Stimulated activated CD4-positive, alpha-beta T cell treated with anti-CD3 and anti-CD28 coated beads, TNF-alpha, amount 100 ng/mL, for 4 hours (primary cell): ENCODE data around the gene ZNF19.
"Not testable (repeated sequence)": the region's sequence is repeated elsewhere in the genome, so short reads cannot be mapped to it uniquely, and the experiment has no call there.

Experiments
- DNase-seq, 3 experiments: peaks; one replicate each; pipeline ENCODE4 v3.0.0-alpha.2; 2020; ENCODE audit warnings: low read depth in 3 of 3

ZNF19 gene

DNA sequence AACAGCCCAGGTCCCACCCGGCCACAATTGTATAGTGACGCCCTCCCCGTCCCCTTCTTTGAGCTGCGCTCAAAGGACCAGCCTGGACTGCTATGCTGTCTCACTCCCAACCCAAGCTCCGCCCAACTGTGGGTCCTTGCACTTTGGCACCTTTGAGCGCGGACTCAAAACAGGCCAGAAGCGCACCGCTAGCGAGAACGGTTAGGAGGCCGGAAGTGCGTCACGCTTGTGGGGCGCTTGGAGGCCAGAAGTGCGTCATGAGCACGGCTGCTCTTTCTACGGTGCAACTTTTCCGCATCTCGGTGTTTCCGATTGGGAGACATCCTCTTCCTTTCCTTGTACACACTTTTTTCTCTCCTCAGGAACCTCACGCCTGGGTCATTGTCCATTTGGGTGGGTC, at the start of gene ZNF19:
ZNF19 (minus strand) TSS at position 203 of the 400 bp plus-strand sequence. CDS start 7,210 bp downstream, outside the sequence.
- no peak for DNase-seq

DNA sequence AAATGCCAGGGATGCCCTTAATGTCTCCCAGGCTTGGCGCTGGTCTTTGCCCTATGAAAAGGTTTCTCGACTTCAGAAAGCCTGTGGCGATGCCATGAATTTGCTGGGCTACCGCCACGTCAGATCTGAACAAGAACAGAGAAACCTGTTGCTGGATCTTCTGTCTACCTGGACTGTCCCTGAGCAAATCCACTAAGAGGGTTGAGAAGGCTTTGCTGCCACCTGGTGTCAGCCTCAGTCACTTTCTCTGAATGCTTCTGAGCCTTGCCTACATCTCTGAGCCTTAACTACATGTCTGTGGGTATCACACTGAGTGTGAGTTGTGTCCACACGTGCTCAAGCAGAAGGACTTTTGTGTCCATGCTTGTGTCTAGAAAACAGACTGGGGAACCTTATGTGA, 48.5 kb upstream of the ZNF19 start:
- DNase-seq = no peak

DNA sequence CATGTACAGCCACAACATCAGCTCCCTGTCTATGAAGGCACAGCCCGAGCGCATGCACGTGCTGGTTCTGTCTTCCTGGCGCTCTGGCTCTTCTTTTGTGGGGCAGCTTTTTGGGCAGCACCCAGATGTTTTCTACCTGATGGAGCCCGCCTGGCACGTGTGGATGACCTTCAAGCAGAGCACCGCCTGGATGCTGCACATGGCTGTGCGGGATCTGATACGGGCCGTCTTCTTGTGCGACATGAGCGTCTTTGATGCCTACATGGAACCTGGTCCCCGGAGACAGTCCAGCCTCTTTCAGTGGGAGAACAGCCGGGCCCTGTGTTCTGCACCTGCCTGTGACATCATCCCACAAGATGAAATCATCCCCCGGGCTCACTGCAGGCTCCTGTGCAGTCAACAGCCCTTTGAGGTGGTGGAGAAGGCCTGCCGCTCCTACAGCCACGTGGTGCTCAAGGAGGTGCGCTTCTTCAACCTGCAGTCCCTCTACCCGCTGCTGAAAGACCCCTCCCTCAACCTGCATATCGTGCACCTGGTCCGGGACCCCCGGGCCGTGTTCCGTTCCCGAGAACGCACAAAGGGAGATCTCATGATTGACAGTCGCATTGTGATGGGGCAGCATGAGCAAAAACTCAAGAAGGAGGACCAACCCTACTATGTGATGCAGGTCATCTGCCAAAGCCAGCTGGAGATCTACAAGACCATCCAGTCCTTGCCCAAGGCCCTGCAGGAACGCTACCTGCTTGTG, 47.8 kb upstream of the ZNF19 start:
- DNase-seq = no peak

DNA sequence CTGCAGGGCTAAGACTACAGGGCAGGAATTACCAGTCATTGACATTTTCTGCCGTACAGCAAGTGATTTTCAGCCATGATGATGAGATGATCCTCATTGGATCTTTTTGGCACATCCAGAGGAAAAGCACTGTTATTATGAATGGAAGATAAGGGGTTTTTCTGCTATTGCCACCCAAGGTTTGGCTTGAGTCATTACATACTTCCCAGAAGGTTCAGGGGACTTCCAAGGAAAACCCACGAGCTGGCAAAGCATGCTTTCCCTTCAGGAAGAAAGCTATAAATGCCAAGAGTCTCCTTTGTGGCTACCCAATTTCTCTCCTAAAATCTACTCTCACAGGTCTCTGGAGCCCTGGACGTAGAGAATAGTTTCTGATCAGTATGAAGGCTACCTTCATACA, 43.2 kb upstream of the ZNF19 start:
- DNase-seq = no peak

DNA sequence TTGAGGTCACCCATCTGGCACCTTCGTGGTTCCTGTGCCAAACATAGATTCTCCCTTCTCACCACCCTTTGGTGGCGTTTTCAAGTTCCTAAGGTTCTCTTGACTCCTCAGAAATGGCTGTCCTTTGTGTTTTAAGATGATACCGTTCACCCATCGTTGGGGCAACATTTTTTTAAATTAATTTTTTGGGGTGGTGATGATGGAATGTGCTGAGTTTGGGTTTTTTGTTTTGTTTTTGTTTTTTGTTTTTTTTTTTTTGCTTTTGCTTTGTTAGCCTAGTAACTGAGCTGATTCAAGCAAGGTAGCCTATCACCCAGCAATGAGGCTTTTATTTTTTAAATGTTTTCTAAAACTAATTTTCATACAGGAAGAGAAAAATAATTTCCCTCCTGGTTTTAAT, 39.7 kb upstream of the ZNF19 start:
- DNase-seq = no peak

DNA sequence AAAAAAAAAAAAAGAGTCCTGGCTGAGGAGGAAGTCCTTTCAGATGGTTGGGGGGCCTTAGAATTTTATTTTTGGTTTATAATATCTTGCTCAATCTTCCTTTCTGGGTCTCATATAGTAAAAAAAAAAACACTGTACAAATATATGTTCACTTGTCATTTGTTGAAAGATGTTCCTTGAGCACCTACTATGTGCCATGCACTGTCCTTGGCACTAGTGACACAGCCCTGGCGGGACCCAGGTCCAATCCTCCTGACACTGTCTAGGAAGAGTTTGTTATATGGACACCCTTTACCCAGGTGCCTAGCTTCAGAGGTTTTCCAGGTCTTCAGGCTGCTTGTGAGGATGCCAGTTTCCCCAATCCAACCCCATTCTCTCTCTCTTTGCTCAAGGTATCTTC, 39.1 kb upstream of the ZNF19 start:
- no peak for DNase-seq

DNA sequence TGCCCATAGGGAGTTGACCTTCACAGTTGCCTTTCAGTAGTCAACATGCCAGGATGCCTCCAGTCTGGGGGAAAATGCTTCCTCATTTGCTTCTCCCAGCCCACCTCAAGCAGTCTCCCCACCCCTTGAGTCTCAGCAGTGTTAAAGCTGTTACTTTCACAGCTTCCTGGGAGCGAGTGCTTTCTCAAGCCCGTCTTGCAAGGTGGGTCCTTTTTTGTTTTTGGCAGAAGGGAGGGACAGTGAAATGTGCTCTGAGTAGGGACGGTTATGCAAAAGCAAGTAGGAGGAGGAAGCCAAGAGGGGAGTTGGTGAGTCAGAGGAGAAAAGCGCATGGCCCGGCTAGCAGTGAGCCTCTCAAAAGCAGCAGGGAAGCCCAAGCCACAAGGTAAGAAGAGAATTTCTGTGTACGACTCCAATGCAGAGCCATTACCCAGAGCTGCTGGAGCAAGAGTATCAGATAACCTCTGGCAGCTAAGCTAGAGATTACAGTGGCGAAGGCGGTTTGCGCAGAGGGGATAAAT, 37.0 kb upstream of the ZNF19 start, which contains the start of gene CHST4:
CHST4 (plus strand) TSS at position 316 of the 521 bp plus-strand sequence. CDS start 10,252 bp downstream, outside the sequence.
- no peak for DNase-seq

DNA sequence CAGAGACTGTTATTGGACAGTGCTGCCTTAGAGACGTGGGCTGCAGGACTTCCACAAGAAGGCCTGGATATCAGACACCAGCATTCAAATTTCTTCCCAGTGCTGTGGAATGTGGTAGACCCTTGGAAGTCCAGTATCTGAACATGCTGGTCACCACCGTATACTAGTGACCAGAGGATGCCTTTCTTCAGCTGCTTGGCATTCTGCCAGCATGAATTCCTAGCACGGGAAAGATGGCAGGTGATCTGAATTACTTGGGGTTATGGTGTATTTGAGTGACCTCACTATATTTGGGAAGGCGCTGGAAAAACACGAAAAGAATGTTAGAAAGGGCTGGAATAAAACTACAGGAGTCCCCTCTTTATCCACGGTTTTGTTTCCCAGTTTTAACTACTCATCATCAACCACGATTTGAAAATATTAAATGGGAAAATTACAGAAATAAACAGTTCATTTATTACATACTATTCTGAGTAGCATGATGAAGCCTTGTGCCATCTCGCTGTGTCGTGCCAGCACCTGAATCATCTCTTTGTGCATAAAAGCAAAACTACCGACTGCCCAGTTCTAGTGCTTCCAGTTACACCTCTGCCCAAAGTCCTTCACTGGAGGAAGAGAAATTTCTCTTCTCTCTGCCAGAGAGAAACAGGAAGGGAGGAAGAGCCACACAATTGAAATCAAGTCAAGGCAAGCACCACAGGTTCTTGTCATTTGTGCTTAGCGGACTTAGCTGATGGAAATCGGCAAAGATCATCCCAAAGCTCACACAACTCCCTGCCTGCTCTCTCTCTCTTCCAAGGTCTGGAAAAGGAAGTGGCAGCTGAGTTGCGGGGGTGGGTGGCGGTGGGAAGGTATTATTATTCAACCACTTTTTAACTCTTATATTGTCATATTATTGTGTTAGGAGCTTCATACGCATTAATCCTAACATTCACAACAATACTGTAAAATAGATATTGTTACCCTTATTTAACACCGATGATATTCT, 35.7 kb upstream of the ZNF19 start:
- DNase-seq = no peak

DNA sequence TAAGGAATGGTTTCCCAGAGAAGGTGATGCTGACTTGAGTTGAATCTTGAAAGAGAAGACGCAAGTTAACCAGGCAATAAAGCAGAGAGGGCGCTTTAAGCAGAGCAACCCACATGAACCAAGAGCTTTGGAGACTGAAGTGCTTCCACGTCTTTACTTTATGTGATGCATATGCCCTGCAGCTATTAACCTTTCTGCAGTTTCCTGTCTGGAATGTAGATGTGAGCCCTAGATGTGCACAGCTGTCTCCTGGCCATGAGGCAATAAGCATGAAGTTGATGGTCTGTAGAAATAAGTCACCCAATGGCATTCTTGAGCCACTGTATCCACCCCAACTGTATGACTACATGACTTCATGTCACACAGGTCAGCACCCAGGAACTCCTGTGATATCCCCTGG, 31.4 kb upstream of the ZNF19 start:
- no peak for DNase-seq

DNA sequence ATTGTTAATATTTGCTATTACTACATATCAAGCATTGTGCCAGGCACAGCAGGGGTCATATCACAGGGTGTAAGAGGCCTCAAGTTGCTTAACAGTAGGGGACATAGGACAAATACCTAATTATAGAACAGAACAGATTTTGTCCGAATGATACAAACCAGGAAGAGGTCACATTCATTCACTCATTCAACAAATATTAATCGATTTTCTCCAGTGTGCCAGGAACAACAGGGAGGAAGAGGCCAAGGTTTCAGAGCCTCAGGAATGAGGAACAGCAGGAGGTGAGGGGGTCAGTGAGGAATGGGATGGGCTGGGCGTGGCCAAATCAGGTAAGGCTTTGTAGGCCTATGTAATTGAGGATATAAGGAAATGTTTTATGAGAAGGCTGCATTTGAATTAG, 25.9 kb upstream of the ZNF19 start:
- no peak for DNase-seq

DNA sequence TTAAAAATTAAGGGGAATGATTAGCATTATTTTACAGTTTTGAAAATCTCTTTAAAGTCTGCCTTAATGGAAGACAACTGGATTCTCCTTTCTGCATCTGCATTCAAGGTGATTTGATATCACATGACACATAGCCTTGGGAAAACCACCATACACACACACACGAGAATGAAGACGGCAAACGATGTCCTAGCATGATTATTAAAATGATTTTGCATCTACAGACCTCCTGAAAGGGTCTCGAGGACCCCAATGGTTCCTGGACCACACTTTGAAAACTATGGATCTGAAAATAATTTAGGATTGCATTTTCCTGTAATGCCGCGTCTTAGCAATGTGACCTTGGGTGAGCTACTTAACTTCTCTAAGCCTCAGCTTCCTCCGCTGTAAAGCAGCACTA, 25.4 kb upstream of the ZNF19 start:
- no peak for DNase-seq

DNA sequence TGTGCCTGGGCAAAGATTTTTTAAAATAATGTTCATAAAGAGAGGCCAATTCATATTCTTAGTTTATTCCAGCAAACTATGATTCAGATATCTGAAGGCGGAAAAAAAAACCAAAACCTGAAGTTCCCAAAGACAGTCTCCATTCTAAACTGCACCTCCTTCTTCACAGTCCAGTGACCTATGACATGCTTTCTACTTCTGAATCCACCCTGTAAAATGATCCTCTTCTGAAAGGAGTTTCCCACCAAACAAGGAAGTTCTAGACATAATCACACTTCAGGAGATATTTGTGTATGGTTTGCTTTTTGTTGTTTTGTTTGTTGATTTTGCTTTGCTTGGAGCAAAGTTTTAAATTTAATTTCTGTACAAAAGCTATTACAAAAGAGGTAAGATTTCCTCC, 24.2 kb upstream of the ZNF19 start:
- no peak for DNase-seq

DNA sequence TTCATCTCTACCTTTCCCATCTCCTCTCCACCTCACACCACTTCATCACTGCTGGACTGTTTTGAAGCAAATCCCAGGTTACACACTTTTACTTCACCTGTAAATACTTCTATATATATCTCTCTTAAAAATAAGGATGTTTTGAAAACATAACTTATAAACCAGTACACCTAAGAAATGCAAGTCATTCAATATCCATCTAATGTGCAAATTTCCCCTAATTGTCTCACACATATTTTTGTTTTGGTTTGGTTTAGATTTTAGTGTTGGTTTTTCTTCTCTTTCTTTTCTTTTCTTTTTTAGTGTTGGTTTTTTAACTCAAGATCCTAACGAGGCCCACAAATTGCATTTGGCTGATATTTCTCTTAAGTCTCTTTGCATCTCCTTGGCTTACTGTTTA, 17.9 kb upstream of the ZNF19 start:
- no peak for DNase-seq

DNA sequence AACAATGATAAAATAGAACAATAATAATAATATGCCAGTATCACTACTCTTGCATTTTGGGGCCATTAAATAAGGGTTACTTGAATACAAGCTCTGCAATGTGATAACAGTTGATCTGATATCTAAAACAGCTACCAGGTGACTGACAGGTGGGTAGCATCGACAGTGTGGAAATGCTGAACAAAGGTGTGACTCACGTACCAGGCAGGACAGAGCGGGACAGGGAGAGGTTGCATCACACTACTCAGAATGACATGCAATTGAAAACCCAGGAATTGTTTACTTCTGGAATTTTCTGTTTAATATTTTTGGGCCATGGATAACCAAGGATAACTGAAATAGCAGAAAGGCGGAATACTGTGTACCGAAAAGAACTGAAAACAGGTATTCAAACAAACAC, 15.8 kb upstream of the ZNF19 start:
- DNase-seq = no peak

DNA sequence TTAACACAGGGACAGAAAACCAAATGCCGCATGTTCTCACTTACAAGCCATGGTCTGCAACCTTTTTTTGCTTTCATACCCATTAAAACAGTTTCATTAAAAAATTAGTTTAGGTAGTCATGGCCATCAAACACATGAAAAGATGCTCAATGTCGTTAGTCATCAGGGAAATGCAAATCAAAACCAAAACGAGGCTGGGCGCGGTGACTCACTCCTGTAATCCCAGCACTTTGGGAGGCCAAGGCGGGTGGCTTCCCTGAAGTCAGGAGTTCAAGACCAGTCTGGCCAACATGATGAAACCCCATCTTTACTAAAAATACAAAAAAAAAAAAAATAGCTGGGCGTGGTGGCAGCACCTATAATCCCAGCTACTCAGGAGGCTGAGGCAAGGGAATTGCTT, 14.9 kb upstream of the ZNF19 start:
- not testable (repeated sequence) for DNase-seq

DNA sequence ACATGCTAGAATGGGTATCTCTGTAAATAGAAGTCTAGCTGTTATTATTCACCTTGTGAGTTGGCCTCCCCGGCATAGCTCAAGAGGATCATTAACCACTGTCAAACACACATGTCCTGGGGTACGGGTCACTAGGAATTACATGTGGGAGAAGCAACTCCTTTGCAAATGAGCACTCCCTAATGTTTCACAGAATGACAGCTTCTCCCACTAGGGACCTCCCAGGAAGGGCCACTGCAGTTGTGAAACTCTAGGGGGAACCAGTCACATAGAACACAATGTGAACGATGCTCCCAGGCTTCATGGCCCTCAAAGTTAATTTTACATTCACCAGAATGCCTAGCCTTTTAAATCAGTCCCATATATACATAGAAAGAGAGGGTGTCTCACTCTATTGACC, 12.4 kb upstream of the ZNF19 start:
- no peak for DNase-seq

DNA sequence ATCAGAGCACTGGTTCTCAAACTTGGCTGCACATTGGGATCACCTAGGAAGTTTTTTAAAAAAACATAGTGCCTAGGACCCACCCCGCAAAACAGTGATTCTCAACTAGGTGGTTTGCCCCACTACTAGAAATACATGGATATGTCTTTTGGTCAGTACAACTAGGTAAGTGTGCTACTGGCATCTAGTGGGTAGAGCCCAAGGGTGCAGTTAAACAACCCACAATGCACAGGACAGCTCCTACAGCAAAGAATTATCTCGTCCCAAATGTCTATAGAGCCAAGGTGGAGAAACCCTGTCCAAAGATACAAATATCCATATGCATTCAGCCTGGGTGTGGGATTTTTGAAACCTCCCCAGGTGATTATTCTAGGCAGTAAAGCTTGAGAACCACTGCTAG, 11.8 kb upstream of the ZNF19 start:
- no peak for DNase-seq

DNA sequence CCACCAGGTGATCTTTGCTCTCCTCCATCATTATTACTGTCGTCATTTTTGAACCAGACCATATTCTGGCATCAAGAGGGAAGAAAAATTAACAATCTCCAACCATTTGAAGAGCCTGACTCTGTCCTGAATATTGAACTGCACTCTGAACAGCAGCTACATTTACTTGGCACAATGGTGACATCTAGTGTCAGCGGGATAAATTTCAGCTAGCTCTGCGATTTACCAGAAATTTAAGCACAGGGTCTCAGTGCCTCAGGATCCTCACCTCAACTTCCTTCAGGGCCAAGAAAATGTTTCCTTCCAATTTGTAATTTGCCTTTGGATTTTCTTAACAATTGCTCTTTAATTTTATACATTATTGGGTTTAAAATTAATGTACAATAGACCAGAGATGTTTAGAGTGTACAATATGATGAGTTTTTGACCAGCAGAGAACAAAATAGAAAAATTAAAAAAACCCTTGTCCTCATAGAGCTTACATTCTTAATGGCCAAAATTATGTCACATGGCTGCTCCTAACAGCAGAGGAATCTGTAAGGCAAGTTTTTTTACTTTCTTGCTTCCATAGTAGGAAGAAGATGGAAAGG, 10.7 kb upstream of the ZNF19 start:
- peak in 2 of 3 experiments; percentile 6 to 17 for DNase-seq

DNA sequence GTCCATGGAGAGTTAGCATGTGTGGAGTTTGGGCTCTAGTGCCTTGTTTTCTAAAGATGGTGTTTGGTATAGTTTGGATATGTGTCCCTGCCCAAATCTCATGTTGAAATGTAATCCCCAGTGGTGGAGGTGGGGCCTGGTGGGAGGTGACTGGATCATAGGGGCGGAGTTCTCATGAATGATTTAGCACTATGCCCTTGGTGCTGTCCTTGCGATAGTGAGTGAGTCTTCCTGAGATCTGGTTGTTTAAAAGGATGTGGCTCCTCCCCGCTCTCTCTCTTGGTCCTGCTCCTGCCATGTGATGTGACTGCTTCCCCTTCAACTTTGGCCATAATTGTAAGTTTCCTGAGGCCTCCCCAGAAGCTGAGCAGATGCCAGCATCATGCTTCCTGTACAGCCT, 8.9 kb upstream of the ZNF19 start:
- DNase-seq = no peak

DNA sequence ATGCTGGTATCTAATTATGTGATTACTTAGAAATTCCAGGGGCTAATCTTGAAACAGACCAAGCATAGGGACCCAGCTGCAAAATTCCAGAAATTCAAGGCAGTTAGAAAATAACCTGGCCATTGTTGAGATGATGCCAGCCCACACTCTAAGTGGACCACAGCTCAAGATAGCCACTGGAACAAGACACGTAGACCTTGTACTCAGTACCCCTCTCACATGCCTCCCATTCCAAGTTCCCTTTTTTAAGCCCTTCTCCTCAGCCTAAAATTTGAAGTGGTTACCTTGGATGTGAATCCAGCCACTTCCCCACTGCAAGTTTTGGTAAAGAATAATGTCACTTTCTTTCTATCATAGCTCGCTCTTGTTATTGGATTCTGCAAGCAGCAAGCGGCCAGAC, 4.1 kb upstream of the ZNF19 start:
- DNase-seq = no peak

DNA sequence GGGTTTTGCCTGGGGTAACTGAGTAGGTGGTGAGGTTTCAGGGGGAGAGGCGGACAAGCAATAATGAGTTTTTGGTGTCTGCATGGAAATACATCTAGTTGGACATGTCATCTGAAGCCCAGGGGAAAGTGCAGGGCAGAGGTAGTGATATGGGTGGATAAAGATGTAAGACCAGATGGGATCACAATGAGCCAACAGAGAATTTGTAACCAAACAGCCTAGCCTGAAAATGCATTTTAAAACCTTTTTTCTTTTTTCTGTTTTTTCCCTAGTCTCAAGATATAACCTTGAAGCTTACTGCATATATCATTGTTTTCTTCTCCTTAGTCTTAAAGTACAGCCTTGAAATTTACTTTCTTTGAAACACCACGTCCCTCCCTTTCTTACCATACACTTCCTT, 3.7 kb upstream of the ZNF19 start:
- DNase-seq = no peak

DNA sequence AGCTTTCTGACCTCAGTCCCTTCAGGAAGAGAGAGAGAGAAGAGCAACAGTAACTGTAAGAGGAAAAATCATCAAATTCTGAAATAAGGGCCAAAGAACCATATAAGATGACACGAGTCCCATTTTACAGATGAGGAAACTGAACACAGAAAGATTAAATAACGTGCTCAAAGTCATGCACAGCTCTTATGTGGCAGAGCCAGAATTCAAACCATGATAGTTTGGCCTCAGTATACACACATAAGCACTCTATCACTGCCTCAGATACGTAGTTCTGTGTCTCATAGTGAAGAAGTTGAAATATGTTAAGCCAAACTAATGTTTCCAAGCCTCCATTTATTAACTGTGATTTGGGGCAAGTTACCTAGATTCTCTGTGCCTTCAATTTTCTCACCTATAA, 1.9 kb upstream of the ZNF19 start:
- DNase-seq = no peak
